Measurements from ENCODE around the gene PRKAR1B.

Gene PRKAR1B

GRCh38 chr7:514651-515598, 212.2 kb downstream of the PRKAR1B start:
- Histone ChIP-seq H3K36me3 (ENCODE audit: control insufficient read depth in 2 of 2, insufficient read depth in 1 of 2, low read length in 2 of 2) (peaks cover 0 to 3% of the 10 kb centered on the region in 2 experiments; a peak in 1 of 3 replicates), H3K27ac (ENCODE audit: extremely low read depth, low read depth, low read length) (no peak overlapping the region), H3K9me3 (ENCODE audit: control insufficient read depth, insufficient read depth, low read depth, low read length) (no peaks in the 10 kb centered on the region), H3K4me3 (ENCODE audit: low read depth, low read length) (no peak overlapping the region), H3K4me1 (ENCODE audit: control insufficient read depth, insufficient read depth, low read length) (no peaks in the 10 kb centered on the region)
- ChIA-PET CTCF (interaction anchor here (0.7 kb wide), 1 partner anchor 551 kb away, joined by 4 read pairs; no protein-coding TSS in a partner anchor), POLR2A (interaction anchor here (1.0 kb wide), 1 partner anchor 60 kb away, joined by 3 read pairs; no protein-coding TSS in a partner anchor)
- peak; percentile 82 for TF ChIP-seq ZIC2 (tag by site-specific recombination; IDR thresholded peaks at IDR 0.05)
- peak; percentile 72 for TF ChIP-seq SCRT2 (tag by site-specific recombination; IDR thresholded peaks at IDR 0.05)
- TF ChIP-seq SCRT1 (tag by site-specific recombination; IDR thresholded peaks at IDR 0.05; ENCODE audit: borderline replicate concordance) = peak; percentile 53; the same call in 1 of the 2 replicates
- no peak for TF ChIP-seq ZNF521 (tag by site-specific recombination; IDR thresholded peaks at IDR 0.05)
- TF ChIP-seq ZNF626 (tag by site-specific recombination; IDR thresholded peaks at IDR 0.05) = no peak
- TF ChIP-seq, protein P1, sequence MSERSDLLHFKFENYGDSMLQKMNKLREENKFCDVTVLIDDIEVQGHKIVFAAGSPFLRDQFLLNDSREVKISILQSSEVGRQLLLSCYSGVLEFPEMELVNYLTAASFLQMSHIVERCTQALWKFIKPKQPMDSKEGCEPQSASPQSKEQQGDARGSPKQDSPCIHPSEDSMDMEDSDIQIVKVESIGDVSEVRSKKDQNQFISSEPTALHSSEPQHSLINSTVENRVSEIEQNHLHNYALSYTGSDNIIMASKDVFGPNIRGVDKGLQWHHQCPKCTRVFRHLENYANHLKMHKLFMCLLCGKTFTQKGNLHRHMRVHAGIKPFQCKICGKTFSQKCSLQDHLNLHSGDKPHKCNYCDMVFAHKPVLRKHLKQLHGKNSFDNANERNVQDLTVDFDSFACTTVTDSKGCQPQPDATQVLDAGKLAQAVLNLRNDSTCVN (tag by site-specific recombination; optimal IDR thresholded peaks at IDR 0.05) = peak; percentile 4
- no peak for TF ChIP-seq EGR2 (tag by site-specific recombination; IDR thresholded peaks at IDR 0.05; ENCODE audit: low read depth)

- ChIA-PET CTCF (interaction anchor here (0.7 kb wide), 1 partner anchor 551 kb away, joined by 4 read pairs; no protein-coding TSS in a partner anchor), POLR2A (no interaction called here)
- TF ChIP-seq, protein P2, sequence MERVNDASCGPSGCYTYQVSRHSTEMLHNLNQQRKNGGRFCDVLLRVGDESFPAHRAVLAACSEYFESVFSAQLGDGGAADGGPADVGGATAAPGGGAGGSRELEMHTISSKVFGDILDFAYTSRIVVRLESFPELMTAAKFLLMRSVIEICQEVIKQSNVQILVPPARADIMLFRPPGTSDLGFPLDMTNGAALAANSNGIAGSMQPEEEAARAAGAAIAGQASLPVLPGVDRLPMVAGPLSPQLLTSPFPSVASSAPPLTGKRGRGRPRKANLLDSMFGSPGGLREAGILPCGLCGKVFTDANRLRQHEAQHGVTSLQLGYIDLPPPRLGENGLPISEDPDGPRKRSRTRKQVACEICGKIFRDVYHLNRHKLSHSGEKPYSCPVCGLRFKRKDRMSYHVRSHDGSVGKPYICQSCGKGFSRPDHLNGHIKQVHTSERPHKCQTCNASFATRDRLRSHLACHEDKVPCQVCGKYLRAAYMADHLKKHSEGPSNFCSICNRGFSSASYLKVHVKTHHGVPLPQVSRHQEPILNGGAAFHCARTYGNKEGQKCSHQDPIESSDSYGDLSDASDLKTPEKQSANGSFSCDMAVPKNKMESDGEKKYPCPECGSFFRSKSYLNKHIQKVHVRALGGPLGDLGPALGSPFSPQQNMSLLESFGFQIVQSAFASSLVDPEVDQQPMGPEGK (tag by site-specific recombination; IDR thresholded peaks at IDR 0.05) = no peak
- TF ChIP-seq ZNF785 (tag by site-specific recombination; IDR thresholded peaks at IDR 0.05) (no peak), ZNF654 (tag by site-specific recombination; IDR thresholded peaks at IDR 0.05; ENCODE audit: low read depth) (no peak), ZNF350 (tag by site-specific recombination; IDR thresholded peaks at IDR 0.05) (no peak), CTCF (tag by site-specific recombination; IDR thresholded peaks at IDR 0.05) (no peak), ZBTB6 (tag by site-specific recombination; IDR thresholded peaks at IDR 0.05) (no peak), ZNF23 (tag by site-specific recombination; IDR thresholded peaks at IDR 0.05; ENCODE audit: borderline replicate concordance) (no peak), BCL6B (tag by site-specific recombination; IDR thresholded peaks at IDR 0.05) (no peak)
- TF ChIP-seq, protein P1 (tag by site-specific recombination; optimal IDR thresholded peaks at IDR 0.05) = no peak
Observed at GRCh38 chr7:514242-514641, 212.8 kb downstream of the PRKAR1B start.

More at GRCh38 chr7:514242-514641, 212.8 kb downstream of the PRKAR1B start:
- Histone ChIP-seq H3K36me3 (ENCODE audit: control insufficient read depth in 2 of 2, insufficient read depth in 1 of 2, low read length in 2 of 2) (peaks cover 2 to 8% of the 10 kb centered on the region in 2 experiments; a peak in 2 of 3 replicates), H3K27ac (ENCODE audit: extremely low read depth, low read depth, low read length) (no peak overlapping the region), H3K4me3 (ENCODE audit: low read depth, low read length) (no peak overlapping the region), H3K4me1 (ENCODE audit: control insufficient read depth, insufficient read depth, low read length) (no peaks in the 10 kb centered on the region), H3K9me3 (ENCODE audit: control insufficient read depth, insufficient read depth, low read depth, low read length) (no peaks in the 10 kb centered on the region)
